PC-3 (cell line): Measurements from ENCODE around the gene GATAD2B.

Experiments used
- EZH2 ChIP-seq: fragments of 300-600 bp; sonication (generic); IDR thresholded peaks from one replicate; pipeline ENCODE4 v1.6.1; 2017; ENCODE audit warnings: antibody characterized with exemption, mild to moderate bottlenecking, low read length; ENCODE audit not compliant: unreplicated experiment
- TF ChIP-seq, protein P1 (sequence below): fragments of 300-600 bp; sonication (generic); conservative IDR thresholded peaks from 2 replicates; pipeline ENCODE4 v1.5.1; 2017; ENCODE audit warnings: antibody characterized with exemption, low read depth, mild to moderate bottlenecking, low read length

DNA sequence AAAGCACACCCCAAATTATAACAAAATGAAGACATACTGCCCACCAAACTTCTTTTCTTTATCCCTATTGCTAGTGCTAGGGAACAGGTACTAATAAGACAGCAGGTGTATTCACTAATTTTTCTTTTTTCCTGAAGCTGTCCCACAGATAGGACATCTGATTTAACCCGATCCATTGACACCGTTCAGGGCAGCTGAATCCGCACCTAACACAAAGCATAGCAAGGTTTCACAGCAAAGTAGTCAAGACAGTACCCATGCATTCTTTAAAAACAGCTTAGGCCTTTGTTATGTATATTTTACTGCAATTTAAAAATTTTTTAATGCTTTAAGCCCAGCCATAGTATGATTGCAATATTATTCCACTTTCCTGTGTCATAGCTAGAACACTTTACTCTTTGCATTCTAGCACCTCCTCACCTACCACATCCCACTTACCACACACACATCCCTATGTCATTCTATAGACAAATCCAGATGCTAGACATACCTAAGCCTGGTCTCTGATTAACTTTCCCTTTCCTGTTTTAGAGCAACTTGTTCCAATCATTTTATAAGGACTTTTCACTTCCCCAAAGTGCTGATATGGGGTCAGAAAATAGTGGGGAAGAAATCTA lies 40.4 kb downstream of the GATAD2B start:
- TF ChIP-seq, protein P1, sequence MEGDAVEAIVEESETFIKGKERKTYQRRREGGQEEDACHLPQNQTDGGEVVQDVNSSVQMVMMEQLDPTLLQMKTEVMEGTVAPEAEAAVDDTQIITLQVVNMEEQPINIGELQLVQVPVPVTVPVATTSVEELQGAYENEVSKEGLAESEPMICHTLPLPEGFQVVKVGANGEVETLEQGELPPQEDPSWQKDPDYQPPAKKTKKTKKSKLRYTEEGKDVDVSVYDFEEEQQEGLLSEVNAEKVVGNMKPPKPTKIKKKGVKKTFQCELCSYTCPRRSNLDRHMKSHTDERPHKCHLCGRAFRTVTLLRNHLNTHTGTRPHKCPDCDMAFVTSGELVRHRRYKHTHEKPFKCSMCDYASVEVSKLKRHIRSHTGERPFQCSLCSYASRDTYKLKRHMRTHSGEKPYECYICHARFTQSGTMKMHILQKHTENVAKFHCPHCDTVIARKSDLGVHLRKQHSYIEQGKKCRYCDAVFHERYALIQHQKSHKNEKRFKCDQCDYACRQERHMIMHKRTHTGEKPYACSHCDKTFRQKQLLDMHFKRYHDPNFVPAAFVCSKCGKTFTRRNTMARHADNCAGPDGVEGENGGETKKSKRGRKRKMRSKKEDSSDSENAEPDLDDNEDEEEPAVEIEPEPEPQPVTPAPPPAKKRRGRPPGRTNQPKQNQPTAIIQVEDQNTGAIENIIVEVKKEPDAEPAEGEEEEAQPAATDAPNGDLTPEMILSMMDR, result no peak
- no peak for TF ChIP-seq EZH2
